Keratinocyte (primary cell): ENCODE data around the gene KIF14. TPM values are rescaled to one million over a fixed set of nuclear protein-coding genes. Genes with fewer than 3 reads are reported as not detected.
"Not testable (repeated sequence)": the region's sequence is repeated elsewhere in the genome, so short reads cannot be mapped to it uniquely, and the experiment has no call there.

ENCODE experiments used
- DNase-seq: peaks from one replicate; pipeline ENCODE4 v3.0.0-alpha.2; 2011; ENCODE audit warnings: low read depth, missing footprints, low spot score
- FAIRE-seq: peaks from 2 replicates; lab custom pipeline; 2011; peaks lifted over from hg19 to GRCh38; lab: Jason Lieb, UNC
- H2AFZ ChIP-seq: 2 replicates; pipeline ENCODE4 v1.6.0; 2012; ENCODE audit warnings: low read length, control low read depth, inconsistent platforms; ENCODE audit not compliant: control insufficient read depth
- H3K27ac ChIP-seq: 2 replicates; pipeline ENCODE4 v1.5.1; 2011; ENCODE audit warnings: low read length; ENCODE audit not compliant: control insufficient read depth, insufficient read depth
- H3K27me3 ChIP-seq: 3 replicates; pipeline ENCODE4 v1.6.0; 2011; ENCODE audit warnings: low read length; ENCODE audit not compliant: control insufficient read depth, insufficient read depth; ENCODE audit errors: extremely low read depth
- H3K36me3 ChIP-seq, 2 experiments: 2 replicates in 1 of 2; 3 replicates in 1 of 2; pipeline ENCODE4 v1.5.1; 2011; ENCODE audit warnings: low read length in 2 of 2, mild to moderate bottlenecking in 1 of 2; ENCODE audit not compliant: control insufficient read depth in 2 of 2, insufficient read depth in 2 of 2; ENCODE audit errors: extremely low read depth in 1 of 2
- H3K4me1 ChIP-seq: 3 replicates; pipeline ENCODE4 v1.5.1; 2011; ENCODE audit warnings: low read length; ENCODE audit not compliant: control insufficient read depth, insufficient read depth; ENCODE audit errors: extremely low read depth
- H3K4me2 ChIP-seq: 3 replicates; pipeline ENCODE4 v1.6.0; 2011; ENCODE audit warnings: low read depth, low read length; ENCODE audit not compliant: control insufficient read depth, insufficient read depth; ENCODE audit errors: extremely low read depth
- H3K4me3 ChIP-seq, 3 experiments: fragments of 200-600 bp in 1 of 3; sonication (generic) in 1 of 3; 2 replicates in 2 of 3; 3 replicates in 1 of 3; pipeline ENCODE4 v1.5.1; 2011 to 2016; ENCODE audit warnings: low read length in 3 of 3, mild to moderate bottlenecking in 3 of 3, control low read depth in 2 of 3, inconsistent platforms in 1 of 3, low read depth in 1 of 3, mixed read lengths in 1 of 3, mixed run types in 1 of 3, moderate library complexity in 1 of 3; ENCODE audit not compliant: control insufficient read depth in 2 of 3, insufficient read depth in 2 of 3; ENCODE audit errors: extremely low read depth in 1 of 3
- H3K79me2 ChIP-seq: 2 replicates; pipeline ENCODE4 v1.6.0; 2012; ENCODE audit warnings: low read length; ENCODE audit not compliant: control insufficient read depth, insufficient read depth
- H3K9ac ChIP-seq: 3 replicates; pipeline ENCODE4 v1.6.0; 2011; ENCODE audit warnings: low read length; ENCODE audit not compliant: control insufficient read depth, insufficient read depth; ENCODE audit errors: extremely low read depth
- H3K9me1 ChIP-seq: 3 replicates; pipeline ENCODE4 v1.6.0; 2011; ENCODE audit warnings: low read length; ENCODE audit not compliant: control insufficient read depth, insufficient read depth; ENCODE audit errors: extremely low read depth
- H3K9me3 ChIP-seq: 2 replicates; pipeline ENCODE4 v1.5.1; 2012; ENCODE audit warnings: low read depth, low read length; ENCODE audit not compliant: control insufficient read depth
- H4K20me1 ChIP-seq: 3 replicates; pipeline ENCODE4 v1.6.0; 2011; ENCODE audit warnings: low read length; ENCODE audit not compliant: control insufficient read depth, insufficient read depth; ENCODE audit errors: extremely low read depth
- CTCF ChIP-seq, 3 experiments: IDR thresholded peaks in 1 of 3; conservative IDR thresholded peaks in 1 of 3; optimal IDR thresholded peaks in 1 of 3; 2 replicates in 2 of 3; 3 replicates in 1 of 3; pipeline versions ENCODE3 to v1.5.1; 2011; ENCODE audit warnings: low read length in 3 of 3, mild to moderate bottlenecking in 3 of 3, moderate library complexity in 2 of 3, control low read depth in 1 of 3, inconsistent platforms in 1 of 3; ENCODE audit not compliant: insufficient read depth in 2 of 3; ENCODE audit errors: extremely low read depth in 1 of 3
- EZH2 ChIP-seq: IDR thresholded peaks from one replicate; pipeline ENCODE4 v1.6.1; 2012; ENCODE audit warnings: inconsistent platforms, mild to moderate bottlenecking, low read length, moderate library complexity
- dilution Hi-C: fragments of 300-500 bp; cut with MboI; formaldehyde crosslinking; loops from one replicate; pipeline ENCODE4 v1.7.0; 2020; ENCODE audit warnings: low sequenced_read_pairs; ENCODE audit not compliant: extremely low pct_ligation_motif_present
- polyA plus RNA-seq, 5 experiments: library from polyadenylated mRNA; depleted of rRNA in 3 of 5; stranded (reverse) in 3 of 5; stranded (forward) in 1 of 5; unstranded in 1 of 5; fragments of >200 nt; gene quantifications; 1 replicate in 1 of 5; 2 replicates in 3 of 5; 3 replicates in 1 of 5; pipeline versions ENCODE4 v1.2.1 to v1.2.3, GENCODE V29; 2011 to 2012; ENCODE audit warnings: missing spikeins in 2 of 5, low read depth in 1 of 5, low replicate concordance in 1 of 5

The KIF14 gene
- polyA plus RNA-seq, 1 donor (not counting 4 experiments of a cell fraction or from before 2014, with no cell fraction given): 6.2 TPM

GRCh38 chr1:200634261-200635122 lies 13.9 kb upstream of the KIF14 start:
- Histone ChIP-seq H3K4me3 (no peak overlapping the region), H3K4me1 (peaks cover 3% of the 10 kb centered on the region), H3K4me2 (no peak overlapping the region), H3K9me3 (no peaks in the 10 kb centered on the region), H2AFZ (no peak overlapping the region), H3K27me3 (no peaks in the 10 kb centered on the region), H3K9ac (no peak overlapping the region), H3K79me2 (no peaks in the 10 kb centered on the region), H4K20me1 (no peaks in the 10 kb centered on the region), H3K27ac (no peak overlapping the region), H3K9me1 (no peaks in the 10 kb centered on the region), H3K36me3 (no peaks in the 10 kb centered on the region)
- dilution Hi-C loops: no loop called here
- peak in 1 of 3 experiments; percentile 46 for TF ChIP-seq CTCF (optimal IDR thresholded peaks at IDR 0.05 in 1 of 3, IDR thresholded peaks at IDR 0.05 in 1 of 3, conservative IDR thresholded peaks at IDR 0.05 in 1 of 3; ENCODE audit: extremely low read depth in 1 of 3, insufficient read depth in 2 of 3, low read length in 3 of 3)
- no peak for TF ChIP-seq EZH2
- no peak for FAIRE-seq
- DNase-seq: no peak

- DNase-seq: no peak
- no peak overlapping the region for H3K4me2 ChIP-seq
- no peak for TF ChIP-seq EZH2
- H3K9me1 ChIP-seq: no peaks in the 10 kb centered on the region
- peaks cover 7% of the 10 kb centered on the region for H3K4me1 ChIP-seq
- H3K79me2 ChIP-seq: no peaks in the 10 kb centered on the region
- H3K9me3 ChIP-seq: no peaks in the 10 kb centered on the region
- no peak overlapping the region for H3K27ac ChIP-seq
- no peak overlapping the region for H2AFZ ChIP-seq
- no peaks in the 10 kb centered on the region for H4K20me1 ChIP-seq
- no peaks in the 10 kb centered on the region for H3K36me3 ChIP-seq
- dilution Hi-C loops: no loop called here
- no peak for FAIRE-seq
- H3K27me3 ChIP-seq: no peaks in the 10 kb centered on the region
- H3K9ac ChIP-seq: no peak overlapping the region
- no peak overlapping the region for H3K4me3 ChIP-seq
Observed at GRCh38 chr1:200631375-200631774, 10.8 kb upstream of the KIF14 start.

- peaks cover 11% of the 10 kb centered on the region for H3K4me1 ChIP-seq
- H3K79me2 ChIP-seq, H3K4me3 ChIP-seq, H3K36me3 ChIP-seq, H3K9ac ChIP-seq, H3K9me3 ChIP-seq, H3K9me1 ChIP-seq, dilution Hi-C loops, H3K27ac ChIP-seq, H3K4me2 ChIP-seq, H2AFZ ChIP-seq, H4K20me1 ChIP-seq, H3K27me3 ChIP-seq, FAIRE-seq, DNase-seq: not testable (repeated sequence)
Observed at GRCh38 chr1:200630515-200630899, 10.0 kb upstream of the KIF14 start.
